Forelimb muscle (tissue), 1 donor: ENCODE data around the gene LMNB1. TPM values are rescaled to one million over a fixed set of nuclear protein-coding genes. Genes with fewer than 3 reads are reported as not detected.
"Not testable (repeated sequence)": the region's sequence is repeated elsewhere in the genome, so short reads cannot be mapped to it uniquely, and the experiment has no call there.

Source experiments
- DNase-seq: peaks from one replicate; pipeline ENCODE4 v3.0.0-alpha.2; 2013; ENCODE audit warnings: low read depth
- polyA plus RNA-seq: library from polyadenylated mRNA; unstranded; fragments of 120-200 nt; gene quantifications from one replicate; pipeline ENCODE4 v1.2.1, GENCODE V29; 2013; ENCODE audit not compliant: insufficient read length

Gene LMNB1
- polyA plus RNA-seq, 1 donor, result 31.5 TPM

DNA sequence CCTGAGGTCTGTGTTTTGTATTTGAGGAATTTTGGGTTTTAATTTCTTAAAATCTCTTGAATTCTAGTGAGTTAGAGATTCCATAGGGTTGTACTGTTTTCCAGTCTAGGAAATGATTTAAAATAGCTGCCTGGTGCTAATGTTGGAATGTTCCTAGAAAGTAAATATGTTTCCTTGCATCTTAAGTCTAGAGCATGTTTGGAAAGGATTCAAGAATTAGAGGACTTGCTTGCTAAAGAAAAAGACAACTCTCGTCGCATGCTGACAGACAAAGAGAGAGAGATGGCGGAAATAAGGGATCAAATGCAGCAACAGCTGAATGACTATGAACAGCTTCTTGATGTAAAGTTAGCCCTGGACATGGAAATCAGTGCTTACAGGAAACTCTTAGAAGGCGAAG, 41.8 kb downstream of the LMNB1 start:
- no peak for DNase-seq

DNA sequence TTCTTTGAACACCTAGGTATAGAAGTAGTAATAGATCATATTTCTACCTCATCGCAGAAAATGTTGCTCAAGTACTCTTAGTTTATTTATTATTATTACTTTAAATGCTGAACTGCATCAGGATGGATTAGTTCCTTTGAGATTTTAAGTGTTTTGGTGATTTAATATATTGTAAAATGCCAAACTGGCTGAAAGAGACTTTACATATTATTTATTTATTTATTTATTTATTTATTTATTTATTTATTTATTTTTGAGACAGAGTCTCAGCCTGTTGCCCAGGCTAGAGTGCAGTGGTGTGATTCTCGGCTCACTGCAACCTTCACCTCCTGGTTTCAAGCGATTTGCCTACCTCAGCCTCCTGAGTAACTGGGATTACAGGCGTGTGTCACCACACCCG, 42.3 kb downstream of the LMNB1 start:
- no peak for DNase-seq

DNA sequence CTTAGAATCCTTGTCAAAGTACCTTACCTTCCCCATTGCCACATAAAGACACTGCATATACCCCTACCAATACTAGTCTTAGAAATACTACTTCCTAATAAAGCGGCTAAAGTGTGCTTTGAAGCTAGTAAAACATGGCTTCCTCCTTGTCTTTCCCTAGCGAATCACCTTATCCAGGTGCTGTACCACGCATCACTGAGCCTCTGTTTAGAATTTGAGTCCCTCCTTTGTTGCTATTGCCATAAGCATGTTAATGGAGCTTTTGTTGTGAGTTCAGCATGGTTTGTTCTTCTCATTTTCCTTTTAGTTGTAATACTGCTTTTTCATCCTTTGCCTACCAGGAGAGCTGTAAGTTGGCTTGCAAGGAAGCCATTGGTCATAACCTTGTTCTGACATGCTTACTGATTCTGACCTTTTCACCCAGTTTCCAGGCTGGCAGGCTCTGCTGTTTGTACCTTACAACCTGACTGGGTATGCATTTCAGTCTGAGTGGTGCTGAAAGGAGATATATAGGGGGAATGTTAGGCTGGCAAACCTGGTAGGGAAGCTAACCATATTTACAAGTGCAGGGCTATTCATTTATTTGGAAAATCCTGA, 49.8 kb downstream of the LMNB1 start:
- DNase-seq, result no peak

DNA sequence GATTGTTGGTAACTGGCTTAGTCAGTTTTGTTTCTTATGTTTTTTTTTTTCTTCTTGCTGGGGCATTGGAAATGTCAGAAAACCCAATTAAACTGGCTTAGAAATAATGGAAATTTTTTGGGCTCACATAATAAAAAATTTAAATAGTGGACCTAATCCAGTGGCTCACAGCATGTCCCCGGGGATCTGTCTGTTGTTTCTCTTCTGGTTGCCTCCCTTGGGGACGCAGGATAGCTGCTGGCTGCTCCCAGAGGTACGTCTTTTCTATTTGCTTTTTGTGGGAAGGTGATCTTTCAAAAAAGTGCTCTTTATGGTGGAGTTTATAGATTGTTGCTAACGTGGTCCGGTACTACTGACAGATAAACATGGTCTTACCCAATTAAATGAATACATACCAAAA, 52.2 kb downstream of the LMNB1 start:
- no peak for DNase-seq

DNA sequence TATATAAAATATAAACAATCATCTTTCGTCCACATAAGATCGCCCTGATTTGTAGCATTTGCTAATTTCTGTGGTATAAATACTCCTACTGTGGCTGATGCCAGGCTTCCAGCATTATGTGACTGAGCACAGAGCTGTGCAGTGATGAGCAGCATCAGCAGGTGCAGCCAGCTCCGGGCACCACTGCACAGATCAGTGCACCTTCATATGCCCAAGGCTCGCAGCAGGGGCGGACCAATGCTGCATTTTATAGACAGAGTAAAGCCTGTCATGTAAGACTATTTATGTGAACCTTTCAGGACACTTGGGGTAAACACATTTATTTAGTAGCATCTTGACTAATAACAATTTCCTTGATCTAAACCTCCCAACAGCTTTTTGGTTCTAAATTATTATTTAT, 53.1 kb downstream of the LMNB1 start:
- DNase-seq, result no peak

DNA sequence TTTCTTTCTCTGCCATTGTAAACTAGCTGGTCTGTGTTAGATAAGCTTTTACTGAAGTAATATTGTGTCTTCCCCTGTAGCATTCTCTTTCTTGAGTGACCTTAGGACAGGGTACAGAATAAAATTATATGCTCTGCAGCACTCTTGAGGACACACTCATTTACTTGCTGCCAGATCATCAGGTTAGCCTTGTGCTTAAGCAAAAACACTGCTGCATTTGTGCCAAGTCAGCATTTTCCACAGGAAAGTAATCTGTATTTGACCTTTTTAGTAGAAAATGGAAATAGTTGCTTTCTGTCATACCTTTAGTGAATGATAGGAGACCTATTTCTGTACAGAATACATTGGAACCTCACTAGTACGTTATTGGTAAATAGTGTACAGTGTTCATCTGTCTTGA, 54.2 kb downstream of the LMNB1 start:
- DNase-seq, result no peak

DNA sequence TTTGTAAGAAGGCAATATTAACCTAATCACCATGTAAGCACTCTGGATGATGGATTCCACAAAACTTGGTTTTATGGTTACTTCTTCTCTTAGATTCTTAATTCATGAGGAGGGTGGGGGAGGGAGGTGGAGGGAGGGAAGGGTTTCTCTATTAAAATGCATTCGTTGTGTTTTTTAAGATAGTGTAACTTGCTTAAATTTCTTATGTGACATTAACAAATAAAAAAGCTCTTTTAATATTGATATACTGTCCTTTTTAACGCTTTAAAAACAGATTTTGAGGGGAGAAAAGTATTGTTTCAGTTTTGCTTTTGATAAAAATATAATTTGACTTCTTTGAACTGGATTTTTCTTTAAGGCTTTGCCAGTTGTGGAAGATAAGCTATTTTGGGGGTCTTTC, 59.8 kb downstream of the LMNB1 start:
- DNase-seq, result no peak

DNA sequence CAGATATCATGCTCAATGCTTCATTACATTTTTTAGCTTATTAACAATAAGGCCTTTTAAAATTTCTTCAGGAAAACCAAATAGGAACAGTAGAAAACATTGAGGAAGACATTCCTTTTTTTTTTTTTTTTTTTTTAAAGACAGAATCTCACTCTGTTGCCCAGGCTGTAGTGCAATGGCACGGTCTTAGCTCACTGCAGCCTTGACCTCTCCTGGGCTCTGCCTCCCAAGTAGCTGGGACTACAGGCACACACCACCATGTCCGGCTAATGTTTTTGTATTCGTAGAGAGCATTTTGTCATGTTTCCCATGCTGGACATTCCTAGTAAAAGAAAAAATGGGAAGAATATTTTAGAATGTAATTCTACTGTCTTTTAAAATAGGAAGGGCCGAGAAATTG, 60.3 kb downstream of the LMNB1 start:
- DNase-seq, result no peak

DNA sequence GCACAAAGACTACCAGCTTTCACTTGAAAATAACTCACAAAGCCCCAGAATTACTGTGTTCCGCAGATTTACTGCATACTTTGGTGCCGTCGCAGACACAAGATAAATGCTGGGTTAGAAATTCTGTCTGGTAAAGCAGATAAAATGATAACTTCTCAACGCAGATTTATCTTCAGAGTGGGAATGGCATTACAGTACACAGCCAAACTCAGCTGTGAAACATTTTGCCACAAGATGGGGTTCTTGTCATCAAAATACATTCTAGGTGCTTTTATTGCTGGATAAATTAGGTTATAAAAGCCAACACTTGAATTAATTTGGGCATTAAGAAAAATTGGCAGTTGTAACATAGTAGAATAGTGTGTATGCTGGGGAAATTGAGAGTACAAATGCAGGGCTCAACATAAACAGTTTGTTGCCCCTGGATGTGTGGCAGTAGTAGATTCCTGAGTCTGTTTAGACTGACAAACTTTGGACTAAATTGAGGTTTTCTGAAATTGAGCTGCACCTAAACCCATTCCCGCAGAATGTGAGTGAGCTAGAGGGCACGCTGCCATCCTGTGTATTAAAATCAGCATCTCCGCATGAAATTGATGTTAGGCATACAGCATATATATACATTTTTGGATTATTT, 61.1 kb downstream of the LMNB1 start:
- no peak for DNase-seq

DNA sequence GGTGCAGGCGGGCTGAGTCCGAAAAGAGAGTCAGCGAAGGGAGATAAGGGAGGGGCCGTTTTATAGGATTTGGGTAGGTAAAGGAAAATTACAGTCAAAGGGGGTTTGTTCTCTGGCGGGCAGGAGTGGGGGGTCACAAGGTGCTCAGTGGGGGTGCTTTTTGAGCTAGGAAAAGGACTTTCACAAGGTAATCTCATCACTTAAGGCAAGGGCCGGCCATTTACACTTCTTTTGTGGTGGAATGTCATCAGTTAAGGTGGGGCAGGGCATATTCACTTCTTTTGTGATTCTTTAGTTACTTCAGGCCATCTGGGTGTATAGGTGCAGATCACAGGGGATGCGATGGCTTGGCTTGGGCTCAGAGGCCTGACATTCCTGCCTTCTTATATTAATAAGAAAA, 62.5 kb downstream of the LMNB1 start:
- DNase-seq, result not testable (repeated sequence)

DNA sequence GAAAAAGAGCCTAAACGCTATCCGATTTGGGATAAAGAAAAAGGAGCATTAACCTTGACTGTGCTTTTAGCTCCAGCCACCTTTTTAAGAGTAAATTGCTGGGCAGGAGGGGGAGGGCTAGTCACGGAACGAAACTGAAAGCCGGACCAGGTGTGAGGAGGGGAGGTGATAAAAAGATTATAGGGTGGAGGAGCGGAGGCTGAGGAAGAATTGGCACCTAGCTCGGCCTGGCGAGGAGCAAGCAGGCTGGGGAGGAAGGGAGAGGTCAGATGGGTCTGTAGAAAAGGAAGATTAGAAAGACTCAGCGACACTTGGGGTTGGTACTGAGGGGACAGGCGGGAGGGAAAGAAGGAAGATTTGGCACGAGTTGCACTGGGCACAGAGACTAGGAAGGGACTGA, 66.4 kb downstream of the LMNB1 start:
- not testable (repeated sequence) for DNase-seq

DNA sequence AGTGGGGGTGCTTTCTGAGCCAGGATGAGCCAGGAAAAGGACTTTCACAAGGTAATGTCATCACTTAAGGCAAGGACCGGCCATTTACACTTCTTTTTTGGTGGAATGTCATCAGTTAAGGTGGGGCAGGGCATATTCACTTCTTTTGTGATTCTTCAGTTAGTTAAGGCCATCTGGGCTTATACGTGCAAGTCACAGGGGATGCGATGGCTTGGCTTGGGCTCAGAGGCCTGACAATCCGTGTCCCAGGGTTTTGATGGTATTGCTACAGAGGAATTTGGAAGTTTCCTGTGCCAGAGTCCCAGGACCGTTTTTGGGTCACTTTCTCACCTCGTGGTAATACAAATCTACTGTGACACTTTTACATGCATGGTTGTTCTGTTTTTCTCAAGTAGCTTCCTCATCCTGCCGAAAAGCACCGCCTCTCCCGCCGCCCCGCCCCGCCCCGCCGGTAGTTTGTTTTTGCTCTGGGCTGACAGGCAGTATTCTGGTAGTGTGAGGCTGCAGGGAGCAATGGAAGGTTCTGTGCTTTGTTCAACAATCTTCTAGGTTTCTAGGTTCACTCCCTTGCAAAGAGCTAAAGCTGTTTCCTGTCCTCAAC, 68.6 kb downstream of the LMNB1 start:
- DNase-seq, result not testable (repeated sequence)

DNA sequence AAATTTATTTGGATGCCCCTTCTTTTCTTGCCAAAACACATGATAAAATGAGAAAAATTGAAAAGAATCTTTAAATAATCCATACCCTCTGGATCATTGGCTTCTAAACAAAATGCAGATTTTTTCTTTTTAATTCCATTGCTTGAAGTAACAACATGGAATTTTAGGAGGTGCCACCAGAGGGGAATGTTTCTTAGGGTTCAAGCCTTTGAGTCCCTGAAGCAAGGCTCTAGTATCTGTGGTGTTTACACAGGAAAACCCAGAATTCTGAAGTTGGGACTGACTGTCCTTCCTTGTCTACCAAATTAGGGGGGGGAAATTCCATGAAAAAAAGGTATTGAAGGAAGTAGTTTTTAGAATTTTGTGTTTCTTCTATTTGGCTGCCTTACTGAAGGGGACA, 69.4 kb downstream of the LMNB1 start:
- no peak for DNase-seq

DNA sequence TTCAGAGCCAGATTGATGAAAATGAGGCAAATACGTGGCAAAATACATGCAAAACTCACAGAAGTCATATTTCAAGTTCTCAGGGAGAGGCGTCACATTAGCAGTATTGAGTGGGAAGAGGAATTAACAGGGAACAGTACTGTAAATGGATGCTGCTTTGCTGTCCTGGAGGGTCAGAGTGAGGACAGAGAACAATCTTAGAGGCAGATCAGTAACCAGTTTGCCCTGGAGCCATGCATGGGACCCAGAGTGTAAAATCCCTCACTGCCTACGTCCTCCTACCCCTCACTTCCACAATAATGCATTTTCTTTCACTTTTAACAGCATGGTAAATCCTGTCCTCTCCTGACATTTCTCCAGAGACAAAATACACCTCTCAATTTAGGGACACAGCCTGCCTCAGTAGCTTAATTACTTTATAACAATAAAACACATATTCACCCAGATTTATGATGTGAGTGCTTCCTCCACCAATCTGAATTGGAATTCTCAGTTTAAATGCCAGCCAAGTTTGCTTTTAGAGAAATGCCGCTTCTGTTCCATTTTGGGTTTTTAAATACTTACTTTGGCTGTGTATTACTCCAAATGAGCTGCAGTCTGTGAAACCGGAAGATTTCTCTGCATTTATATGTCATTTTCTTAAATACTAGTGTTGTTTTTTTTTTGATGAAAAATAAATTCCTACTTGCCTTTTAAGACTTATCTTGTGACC, 70.0 kb downstream of the LMNB1 start:
- no peak for DNase-seq

DNA sequence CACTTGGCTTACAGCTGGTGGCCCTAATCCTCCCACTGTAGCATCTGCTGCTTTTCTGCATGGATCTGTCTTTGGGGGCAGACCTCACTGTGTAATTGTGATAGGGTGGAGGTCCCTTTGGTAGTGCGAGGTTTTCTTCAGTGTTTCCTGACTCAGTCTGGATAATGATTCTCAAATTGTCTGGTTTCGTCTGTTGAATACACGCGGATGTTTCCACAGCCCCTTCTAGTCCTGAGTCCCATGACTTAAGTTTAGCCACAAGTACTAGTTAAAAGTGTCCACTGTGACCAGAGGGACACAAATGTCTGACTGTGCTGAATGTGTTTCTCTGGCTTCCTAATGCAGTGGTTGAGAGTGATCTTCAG, 70.5 kb downstream of the LMNB1 start:
- no peak for DNase-seq

DNA sequence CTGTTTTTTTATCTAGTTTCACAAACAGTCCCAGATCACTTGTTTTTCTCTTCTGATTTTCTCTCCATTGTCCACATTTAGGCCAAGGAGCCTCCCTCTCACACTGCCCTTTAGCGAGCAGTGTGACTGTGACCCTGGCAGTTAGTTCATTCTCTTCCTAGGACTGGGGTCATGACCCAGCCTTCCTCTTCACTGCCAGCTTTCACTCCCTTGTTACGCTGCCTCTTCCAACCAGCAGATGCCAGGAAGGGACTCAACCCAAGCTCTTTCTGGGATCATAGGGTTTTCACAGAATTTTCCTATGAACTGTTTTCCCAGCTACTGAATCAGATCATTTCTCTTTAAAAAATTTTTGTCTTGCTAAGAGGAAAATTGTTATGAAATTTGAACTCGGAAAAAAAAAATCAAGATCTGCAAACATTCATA, 70.9 kb downstream of the LMNB1 start:
- no peak for DNase-seq

DNA sequence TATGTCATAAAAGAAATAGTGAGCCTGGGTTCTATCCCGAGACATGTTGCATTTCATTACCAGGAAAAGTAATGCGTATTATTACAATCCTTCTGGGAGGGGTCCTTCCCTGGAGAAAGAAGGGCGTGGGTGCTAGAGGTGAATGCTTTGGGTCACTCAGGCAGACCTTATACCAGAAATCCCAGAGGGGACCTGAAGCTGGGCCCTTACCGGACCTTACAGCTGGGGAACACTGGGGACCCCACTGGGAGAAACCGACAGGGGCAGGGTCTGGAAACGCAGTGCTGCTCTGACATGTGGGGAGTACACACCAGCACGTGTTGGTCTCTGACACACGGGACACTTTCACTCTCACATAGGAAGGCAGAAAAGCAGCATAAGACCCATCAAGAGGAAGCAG, 71.3 kb downstream of the LMNB1 start:
- no peak for DNase-seq

DNA sequence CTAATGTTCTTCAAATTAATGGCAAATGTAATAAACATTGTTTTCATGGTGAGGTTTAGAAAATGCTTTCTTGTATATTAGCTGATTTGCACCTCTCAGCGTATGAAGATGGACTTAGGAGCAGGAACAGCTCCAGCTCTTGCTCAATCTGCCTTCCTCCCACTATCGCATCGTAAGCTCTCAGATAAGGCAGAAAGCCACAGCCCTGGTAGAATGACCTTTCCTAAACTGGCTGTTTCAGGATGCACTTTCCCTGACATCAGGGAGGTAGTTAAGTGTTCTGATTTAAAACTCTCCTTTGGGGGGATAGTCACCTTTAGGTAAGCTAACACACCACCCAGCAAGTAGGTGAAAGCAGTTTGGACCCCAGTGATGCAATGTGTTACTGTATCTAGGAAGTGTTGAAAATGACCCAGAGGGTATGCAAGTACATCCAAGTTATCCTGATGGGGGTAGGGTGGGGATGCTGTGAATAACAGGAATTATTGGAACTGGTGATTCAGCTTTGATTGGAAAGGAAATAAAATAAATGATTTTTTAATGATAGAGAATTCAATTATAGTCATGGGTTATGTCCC, 72.3 kb downstream of the LMNB1 start:
- no peak for DNase-seq

DNA sequence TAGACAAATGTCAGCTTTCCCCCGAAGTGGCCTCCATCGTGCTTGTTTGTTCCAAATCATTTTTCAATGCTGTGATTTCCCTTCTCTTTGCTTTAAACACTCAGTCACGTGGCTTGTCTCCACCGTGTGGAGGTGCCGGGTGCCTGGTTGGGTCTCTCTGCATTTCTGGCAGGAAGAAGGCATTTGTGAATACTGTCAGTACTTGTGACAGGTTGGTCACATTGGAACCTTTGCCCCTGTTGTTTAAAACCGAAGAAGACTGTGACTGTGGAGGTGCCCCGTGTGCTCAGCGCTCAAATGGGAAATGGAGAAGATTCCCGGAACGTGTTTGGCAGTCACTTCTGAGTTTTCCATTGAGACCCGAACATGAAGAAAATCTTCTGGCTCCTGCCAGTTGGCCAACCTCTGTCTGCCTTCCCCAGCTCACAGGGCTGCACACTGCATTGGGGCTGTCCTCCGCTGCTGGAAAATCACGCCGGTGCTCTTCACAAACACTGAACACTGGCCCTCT, 74.6 kb downstream of the LMNB1 start:
- peak; percentile 84 for DNase-seq

DNA sequence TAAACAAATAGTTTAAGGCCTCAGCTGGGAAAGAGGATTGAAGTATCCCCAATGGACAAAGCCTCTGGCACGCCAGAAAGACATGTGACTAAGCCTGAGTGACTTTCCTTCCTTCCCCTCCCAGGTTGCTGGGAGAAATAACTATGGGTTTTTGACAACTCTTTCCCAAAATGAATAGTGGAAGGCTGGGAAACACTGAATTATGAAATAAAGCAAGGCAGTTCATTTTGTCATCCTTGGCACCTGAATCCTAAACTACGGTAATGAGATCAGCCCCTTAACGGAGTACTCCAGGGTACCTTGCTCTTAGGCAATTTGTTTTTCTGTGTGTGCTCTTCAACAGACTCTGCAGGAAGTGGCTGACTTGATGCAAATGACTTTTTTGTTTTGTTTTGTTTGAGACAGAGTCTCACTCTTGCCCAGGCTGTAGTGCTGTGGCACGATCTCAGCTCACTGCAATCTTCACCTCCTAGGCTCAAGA, 75.2 kb downstream of the LMNB1 start:
- peak; percentile 72 for DNase-seq

DNA sequence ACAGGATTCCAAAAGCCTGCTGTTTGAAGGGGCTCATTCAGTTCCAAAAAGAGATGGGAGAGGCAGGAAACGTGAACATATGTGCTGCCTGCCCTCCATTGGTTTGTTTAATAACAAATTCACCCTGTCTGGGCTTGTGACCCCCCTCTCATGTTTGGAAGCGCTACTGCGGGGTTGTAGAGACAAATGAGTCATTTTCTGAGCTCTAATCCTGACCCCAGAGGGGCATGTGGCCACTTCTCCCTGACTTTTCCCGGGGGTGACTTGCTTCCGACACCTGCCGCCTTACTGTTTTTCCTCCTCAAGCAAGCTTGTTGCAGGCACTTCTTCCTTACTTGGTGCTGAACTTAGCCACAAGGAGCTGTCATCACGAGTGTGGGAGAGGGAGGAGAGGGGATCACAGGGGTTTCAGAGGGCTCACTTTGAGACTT, 75.9 kb downstream of the LMNB1 start:
- no peak for DNase-seq
